GM21526 (cell line): ENCODE measurements around the gene ZNF26.
A peak's percentile ranks its signal among the peaks of the same experiment; 100 is the strongest.
"Not testable (repeated sequence)": the region's sequence is repeated elsewhere in the genome, so short reads cannot be mapped to it uniquely, and the experiment has no call there.

Experiments
- ATAC-seq: cut with Tn5 transposase; IDR thresholded peaks from one replicate; pipeline ENCODE4 v1.9.1; 2021; ENCODE audit warnings: moderate library complexity; ENCODE audit not compliant: unreplicated experiment, low FRiP score

The ZNF26 gene

GRCh38 chr12:132986001-132986884, at the start of gene ZNF26:
ZNF26 (plus strand) TSS chr12:132986367; CDS start chr12:132986841, 474 bp downstream.
- ATAC-seq, result peak; percentile 97

DNA sequence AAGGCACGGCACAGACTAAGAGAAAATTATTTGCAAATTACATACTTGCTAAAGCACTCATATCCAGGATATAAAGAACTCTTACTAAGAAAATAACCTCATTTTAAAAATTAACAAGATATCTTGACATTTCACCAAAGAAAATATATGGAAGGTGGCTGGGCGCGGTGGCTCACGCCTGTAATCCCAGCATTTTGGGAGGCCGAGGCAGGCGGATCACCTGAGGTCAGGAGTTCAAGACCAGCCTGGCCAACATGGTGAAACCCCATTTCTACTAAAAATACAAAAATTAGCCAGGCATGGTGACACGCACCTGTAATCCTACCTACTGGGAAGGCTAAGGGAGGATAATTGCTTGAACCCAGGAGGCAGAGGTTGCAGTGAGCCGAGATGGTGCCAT, 49.2 kb upstream of the ZNF26 start:
- not testable (repeated sequence) for ATAC-seq

DNA sequence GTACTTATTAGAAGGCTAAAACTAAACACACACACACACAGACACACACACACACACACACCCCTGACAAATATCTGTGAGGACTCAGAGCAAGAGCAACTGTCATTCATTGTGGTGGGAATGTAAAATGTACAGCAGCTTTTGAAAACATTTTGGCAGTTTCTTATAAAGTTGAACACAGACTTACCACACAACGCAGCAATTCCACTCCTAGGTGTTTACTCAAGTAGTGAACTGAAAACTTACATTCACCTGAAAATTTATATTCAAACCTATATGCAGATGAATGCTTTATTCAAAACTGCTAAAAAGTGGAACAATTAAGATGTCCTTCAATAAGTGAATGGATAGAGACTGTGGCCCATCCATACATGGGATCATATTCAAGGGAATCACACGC, 48.7 kb upstream of the ZNF26 start:
- no peak for ATAC-seq

DNA sequence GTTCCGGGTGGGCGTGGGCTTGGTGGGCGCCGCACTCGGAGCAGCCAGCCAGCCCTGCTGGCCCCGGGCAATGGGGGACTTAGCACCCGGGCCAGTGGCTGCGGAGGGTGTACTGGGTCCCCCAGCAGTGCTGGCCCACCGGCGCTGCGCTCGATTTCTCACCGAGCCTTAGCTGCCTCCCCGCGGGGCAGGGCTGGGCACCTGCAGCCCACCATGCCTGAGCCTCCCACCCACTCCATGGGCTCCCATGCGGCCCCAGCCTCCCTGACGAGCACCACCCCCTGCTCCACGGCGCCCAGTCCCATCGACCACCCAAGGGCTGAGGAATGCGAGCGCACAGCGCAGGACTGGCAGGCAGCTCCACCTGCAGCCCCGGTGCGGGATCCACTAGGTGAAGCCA, 47.4 kb upstream of the ZNF26 start:
- ATAC-seq, result not testable (repeated sequence)

GRCh38 chr12:132940071-132940719, 46.0 kb upstream of the ZNF26 start:
- no peak for ATAC-seq

- ATAC-seq, result no peak
Observed at GRCh38 chr12:132941336-132941954, 44.7 kb upstream of the ZNF26 start.

GRCh38 chr12:132942611-132943010, 43.6 kb upstream of the ZNF26 start:
- no peak for ATAC-seq

GRCh38 chr12:132945806-132946205, 40.4 kb upstream of the ZNF26 start:
- no peak for ATAC-seq

- no peak for ATAC-seq
Observed at GRCh38 chr12:132946246-132946820, 39.8 kb upstream of the ZNF26 start.

- ATAC-seq, result no peak
Observed at GRCh38 chr12:132948146-132949066, 37.8 kb upstream of the ZNF26 start.

DNA sequence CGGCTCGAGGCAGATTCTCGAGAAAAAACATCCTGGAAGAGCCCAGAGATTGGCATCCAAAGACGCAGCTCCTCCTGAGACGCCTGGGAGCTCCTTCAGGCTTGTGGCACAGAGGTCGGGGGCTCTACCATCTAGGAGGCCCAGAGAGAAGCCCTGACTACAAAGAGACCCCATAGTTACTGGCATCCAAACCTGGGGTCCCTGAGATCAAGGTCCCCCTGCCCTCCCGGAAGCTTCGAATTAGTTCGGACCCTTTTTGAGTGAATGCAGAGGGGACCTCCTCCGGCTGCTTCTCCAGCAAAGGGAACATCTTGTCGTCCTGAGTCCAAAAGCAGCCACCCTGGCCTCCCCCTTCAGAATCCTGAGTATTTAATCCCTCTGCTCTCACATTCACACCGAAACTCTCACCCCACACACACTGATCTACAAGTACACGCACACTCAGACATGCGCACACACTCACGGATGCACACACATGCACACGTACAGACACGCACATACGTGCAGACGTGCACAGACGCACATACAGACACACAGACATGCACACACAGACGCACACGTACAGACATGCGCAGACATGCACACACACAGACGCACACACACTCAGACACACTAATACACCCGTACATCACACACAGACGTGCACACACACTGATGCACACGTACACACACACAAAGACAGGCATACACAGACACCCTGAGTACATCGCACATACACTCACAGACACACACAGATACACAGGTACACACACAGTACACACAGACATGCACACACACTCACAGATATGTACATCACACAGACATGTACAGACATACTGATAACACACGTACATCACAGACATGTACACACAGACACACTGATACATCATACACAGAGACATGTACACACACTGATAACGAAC, 36.0 kb upstream of the ZNF26 start:
- no peak for ATAC-seq

DNA sequence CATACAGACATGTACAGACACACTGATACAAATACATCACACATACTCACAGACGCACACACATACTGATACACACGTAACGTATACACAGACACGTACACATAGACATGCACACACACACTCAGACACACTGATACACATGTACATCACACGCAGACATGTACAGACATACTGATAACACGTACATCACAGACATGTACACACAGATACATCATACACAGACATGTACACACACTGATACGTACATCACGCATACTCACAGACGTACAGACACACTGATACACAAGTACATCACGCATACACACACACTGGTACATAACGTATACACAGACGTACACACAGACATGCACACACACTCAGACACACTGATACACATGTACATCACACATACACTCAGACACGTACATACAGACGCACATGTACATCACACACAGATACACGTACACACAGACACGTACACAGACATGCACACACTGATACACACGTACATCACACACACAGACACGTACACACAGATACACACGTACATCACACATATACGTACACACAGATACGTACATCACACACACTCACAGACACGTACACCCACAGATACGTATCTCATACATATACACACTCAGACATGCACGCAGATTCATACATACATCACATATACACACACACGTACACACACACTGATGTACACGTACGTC, 35.2 kb upstream of the ZNF26 start:
- ATAC-seq, result no peak

GRCh38 chr12:132951649-132952048, 34.5 kb upstream of the ZNF26 start:
- no peak for ATAC-seq

DNA sequence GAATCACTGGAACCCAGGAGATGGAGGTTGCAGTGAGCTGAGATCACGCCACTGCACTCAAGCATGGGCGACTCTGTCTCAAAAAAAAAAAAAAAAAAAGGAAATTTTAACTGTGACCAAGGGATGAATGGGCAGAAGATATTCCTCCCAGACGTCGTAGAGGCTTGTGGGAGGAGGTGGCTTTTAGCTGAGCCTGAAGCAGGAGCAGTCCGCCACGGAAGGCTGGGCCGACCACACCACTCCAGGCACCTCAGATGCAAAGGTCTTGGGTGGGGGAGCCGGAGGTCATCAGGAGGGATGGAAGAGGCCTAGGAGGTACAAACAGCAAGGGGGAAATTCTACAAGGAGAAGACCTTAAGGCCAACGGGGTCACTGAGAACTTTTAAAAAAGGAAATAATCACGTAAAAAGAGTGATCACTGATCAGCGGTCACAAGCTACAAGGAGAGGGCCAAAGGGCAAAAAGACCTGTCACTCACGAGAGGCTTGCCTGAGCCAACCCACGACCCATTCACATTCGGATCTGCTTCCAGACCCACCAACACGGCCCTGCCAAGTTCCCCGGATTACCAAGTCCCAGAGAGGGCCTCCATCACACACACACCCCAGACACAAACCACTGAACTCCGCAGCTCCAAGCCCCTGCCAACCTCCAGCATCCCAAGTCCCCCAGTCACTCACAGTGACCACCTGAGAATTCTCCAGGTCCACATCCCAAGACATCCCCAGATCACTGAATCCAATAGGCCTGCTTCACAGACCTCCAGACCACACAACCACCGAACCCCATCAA, 33.6 kb upstream of the ZNF26 start:
- ATAC-seq, result no peak

- ATAC-seq, result no peak
Observed at GRCh38 chr12:132953163-132953425, 33.1 kb upstream of the ZNF26 start.

DNA sequence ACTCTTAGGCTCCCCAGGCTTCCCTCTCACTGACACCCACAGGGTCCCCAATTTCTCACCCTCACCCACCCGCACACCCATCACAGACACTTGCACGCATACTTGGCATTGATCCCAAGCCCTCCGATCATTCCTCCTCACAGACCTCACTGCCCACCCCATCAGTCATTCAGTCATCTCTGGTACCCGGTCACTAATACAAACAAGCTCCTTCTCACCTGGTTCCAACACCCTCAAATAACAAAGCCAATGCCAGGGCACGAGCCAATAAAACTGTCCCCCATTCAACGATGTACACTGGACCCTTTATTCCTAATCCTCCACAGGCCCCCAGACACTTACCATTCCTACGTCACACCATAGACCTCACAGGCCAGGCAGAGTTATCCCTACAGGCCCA, 32.4 kb upstream of the ZNF26 start:
- ATAC-seq, result no peak

- ATAC-seq, result no peak
Observed at GRCh38 chr12:132954471-132955048, 31.6 kb upstream of the ZNF26 start.
